ENCODE data around the gene TF.

DNA sequence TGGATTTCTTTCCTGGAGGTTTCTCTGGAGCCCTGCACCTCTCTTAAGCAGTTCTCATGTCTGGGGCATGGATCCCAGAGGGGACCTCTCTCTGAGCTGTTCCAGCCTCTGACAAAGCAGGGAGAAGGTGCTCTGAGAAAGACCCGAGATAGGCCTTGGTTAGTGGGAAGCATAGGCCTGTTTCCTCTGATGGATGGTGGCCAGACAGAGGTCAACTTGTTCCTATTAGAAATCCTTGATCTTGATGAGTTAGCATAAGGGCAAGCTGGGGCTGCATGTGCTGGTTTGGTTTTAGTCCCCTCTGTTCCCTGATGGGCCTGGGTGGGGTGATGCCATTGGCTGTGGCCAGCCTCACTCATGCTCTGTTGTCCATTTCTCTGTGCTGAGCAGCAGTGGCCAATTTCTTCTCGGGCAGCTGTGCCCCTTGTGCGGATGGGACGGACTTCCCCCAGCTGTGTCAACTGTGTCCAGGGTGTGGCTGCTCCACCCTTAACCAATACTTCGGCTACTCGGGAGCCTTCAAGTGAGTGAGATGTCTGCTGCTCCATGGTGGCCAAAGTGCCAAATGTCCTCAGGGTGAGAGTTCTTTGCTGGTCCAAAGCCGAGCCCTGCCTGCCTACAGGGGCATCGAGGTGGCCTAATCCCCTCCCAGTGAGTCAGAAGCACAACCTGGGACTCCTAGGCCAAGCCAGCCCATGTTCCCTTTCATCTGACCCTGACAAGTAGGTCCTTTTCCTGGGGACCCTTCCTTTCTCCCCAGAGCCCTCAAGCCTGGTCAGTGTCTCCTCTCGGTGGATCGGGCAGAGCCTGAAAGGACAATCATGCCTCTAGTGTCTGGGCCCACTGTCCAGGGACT lies 9.0 kb downstream of the TF start:
- TF ChIP-seq, protein P1, sequence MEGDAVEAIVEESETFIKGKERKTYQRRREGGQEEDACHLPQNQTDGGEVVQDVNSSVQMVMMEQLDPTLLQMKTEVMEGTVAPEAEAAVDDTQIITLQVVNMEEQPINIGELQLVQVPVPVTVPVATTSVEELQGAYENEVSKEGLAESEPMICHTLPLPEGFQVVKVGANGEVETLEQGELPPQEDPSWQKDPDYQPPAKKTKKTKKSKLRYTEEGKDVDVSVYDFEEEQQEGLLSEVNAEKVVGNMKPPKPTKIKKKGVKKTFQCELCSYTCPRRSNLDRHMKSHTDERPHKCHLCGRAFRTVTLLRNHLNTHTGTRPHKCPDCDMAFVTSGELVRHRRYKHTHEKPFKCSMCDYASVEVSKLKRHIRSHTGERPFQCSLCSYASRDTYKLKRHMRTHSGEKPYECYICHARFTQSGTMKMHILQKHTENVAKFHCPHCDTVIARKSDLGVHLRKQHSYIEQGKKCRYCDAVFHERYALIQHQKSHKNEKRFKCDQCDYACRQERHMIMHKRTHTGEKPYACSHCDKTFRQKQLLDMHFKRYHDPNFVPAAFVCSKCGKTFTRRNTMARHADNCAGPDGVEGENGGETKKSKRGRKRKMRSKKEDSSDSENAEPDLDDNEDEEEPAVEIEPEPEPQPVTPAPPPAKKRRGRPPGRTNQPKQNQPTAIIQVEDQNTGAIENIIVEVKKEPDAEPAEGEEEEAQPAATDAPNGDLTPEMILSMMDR (IDR thresholded peaks at IDR 0.05; ENCODE audit: low read length) = no peak
- TF ChIP-seq EZH2phosphoT487 (IDR thresholded peaks at IDR 0.05; ENCODE audit: low read length) = no peak
